ENCODE data around the gene MECP2.
"Not testable (repeated sequence)": the region's sequence is repeated elsewhere in the genome, so short reads cannot be mapped to it uniquely, and the experiment has no call there.

The MECP2 gene

DNA sequence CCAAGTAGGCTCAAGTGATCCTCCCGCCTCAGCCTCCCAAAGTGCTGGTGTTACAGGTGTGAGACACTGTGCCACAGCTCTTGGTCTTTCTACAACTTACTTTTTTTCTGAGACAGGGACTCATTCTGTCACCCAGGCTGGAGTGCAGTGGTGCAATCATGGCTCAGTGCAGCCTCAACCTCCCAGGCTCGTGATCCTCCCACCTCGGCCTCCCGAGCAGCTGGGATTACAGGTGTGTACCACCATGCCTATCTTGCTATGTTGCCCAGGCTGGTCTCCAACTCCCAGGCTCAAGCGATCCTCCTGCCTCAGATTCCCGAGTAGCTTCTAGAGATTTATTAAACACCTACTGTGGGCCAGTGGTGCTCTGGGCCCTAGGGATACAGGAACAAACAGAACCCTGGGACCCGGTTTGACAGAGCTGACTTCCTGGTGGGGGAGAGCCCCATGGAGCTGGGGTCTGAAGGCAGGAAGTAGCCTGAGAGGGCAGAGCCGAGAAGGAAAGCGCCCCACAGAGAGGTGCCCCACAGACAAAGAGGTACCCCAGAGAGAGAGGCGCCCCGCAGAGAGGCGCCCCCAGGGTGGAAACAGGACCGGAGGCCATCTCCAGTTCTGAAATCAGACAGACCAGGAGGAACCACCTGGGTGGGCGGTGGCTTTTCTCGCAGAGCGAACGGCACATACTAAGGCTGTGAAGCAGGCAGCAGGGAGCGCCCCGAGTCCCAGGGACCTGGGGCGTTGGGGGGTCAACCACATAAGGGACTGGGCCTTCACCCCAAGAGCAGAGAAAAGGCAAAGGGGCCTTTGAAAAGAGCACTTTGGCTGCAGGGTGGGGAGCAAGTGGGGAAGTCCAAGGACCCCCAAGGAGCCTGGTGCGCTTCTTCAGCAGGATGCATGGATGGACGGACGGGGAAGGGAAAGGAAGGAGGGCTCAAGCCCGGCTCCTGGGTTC, 82.8 kb downstream of the MECP2 start:
- no peak for DNase-seq

DNA sequence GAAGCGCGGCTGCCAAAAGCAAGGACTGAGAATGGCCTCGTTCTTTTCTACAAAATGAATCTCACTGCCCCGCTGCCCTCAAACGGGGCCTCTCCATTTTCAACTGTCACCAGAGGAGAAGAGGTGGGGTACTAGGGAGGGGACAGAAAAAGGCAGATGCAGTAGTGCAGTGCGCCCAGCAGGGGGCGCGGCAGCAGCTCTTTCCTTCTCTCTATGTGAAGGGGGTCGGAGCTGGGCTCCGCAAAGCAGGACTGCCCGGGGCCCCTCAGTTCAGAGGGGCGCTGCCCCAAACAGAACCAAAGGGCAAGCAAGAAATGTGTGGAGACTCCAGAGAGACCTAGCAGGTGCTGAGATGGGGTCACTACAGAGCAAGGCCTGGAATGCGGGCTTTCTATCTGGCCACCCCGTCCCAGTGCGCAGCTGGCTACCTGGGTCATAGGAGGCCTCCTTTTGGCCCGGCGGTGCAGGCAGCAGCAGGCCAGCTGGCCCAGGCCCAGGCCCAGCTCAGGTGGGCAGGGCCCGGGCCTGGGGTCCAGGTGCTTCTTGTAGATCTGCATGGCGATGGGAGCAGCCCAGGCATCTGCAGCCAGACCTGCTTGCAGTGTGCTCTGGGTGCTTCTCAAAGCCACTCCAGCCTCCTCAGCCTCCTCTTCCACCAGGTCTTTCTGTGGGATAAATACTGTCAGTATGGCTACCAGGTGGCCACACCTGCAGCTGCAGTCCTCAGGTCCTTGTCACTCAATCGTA, 83.7 kb downstream of the MECP2 start:
- no peak for DNase-seq

DNA sequence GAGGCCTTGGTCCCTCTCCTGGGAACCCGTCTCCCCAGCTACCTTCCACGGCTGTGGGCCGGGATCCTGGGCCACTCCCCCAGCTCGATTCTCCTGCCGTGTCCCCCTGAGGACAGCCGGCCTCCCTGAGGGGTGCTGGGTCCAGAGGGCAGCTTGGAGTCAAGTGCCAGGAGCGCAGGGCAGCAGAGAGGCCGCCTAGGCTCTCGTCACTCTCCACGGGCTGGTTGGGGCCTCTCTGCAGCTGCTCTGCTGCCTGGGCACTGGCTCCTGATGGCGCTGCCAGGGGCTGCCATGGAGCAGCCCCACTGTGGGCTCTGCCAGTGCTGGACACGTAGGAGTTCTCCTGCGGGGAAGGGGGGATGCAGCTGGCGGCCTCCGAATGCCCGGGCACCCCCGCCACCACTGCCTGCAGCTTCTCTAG, 84.5 kb downstream of the MECP2 start:
- DNase-seq, result no peak

DNA sequence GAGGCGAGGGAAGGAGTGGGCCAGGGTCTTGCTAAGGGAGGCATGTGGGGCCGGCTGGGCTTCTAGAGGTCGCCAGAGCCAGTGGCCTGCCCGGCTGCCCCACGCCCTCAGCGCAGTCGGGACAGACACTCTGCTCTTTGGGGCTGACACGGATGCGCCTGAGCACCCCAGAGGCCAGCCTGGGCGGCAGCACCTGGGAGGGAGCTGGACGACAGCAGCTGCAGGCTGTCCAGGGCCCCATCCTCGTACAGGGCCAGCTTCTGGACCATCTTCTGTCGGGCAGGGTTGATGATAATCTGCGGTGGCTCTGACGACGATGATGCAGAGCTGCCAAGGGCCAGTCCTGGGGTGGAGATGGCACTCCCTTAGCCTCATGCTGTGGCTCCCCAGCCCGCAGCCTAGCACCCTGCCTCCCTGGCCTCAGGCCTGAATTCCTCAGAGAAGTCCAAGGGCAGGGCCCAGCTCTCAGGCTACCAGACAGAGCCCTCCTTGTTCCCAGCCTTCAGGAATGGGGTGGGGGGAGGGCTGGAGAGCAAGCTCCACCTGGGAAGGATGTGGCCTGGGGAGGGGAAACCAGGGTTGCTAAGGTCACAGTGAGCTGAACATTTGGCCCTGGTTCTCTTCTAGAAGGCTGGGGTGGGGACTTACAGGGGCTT, 85.1 kb downstream of the MECP2 start:
- no peak for DNase-seq

DNA sequence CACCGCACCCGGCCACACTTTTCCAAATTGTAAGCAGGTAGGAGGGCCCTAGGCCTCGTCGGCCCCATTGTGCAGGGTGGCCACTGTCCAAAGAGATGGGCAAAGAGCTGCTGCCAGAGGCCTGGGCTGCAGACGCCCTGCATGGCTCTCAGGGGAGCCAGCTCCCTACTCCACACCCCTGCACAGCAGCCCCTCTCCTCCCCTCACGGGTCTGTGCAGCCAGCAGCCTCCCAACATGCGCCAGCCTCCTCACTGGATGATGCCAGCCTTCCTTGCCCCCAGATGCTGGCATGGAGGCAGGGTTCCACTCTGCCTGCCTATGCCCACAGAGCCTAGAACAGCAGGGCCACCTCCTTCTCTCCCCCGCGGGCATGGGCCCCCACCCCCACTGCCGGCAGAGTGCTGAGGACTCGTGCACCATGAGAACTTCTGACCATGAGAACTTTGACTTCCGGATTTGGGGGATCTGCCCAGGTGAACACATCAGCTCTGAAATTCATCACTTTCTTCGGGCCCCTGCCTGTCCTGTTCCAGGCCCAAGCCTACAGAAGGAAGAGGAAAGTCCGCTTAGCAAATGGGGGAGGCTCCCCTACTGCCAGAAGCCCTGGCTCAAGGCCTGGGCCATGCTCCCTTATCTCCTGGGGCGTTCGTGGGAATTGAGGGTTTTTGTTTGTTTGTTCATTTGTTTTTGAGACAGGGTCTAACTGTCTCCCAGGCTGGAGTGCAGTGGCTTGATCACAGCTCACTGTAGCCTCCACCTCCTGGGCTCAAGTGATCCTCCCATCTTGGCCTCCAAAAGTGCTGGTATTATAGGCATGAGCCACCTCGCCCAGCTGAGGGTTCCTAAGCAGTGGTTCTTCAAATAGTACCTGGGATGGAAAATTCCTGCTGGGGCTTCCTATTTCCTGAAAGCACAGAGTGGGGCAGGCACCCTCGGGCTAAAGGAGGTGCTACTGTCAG, 85.9 kb downstream of the MECP2 start:
- DNase-seq, result no peak

DNA sequence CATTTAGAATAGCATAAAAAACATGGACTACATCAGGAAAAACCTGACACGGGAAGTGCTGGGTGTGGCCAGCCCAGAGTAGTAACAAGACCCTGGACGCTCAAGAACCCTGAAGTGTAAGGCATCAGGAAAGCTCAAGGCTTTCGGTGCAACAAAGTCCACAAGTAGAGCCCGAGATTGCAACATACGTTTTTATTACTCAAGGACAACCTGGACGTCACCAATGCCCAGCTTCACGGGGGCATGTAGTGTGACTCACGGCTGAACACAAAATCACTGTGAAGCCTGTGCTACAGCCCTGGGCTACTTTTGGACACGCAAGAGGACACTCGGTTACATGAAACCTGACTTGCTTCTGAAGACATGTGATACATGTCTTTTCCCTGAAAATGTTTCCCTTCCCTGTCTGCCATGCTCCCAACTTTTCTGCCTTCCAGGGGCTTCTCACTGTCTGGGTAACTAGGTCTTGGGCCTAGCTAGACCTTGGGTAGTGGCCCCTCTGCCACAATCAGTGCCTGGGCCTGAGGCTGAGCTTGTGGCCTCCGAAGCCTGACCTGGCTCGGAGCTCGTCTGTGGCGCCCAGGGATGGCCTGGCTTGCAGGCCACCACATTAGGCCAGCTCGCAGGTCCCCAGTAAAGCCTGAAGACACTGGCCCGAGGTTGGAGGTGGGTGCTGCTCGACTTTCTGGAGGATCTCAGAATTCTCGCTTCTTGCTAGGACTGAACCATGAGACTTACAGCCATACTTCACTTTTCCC, 87.0 kb downstream of the MECP2 start:
- no peak for DNase-seq

DNA sequence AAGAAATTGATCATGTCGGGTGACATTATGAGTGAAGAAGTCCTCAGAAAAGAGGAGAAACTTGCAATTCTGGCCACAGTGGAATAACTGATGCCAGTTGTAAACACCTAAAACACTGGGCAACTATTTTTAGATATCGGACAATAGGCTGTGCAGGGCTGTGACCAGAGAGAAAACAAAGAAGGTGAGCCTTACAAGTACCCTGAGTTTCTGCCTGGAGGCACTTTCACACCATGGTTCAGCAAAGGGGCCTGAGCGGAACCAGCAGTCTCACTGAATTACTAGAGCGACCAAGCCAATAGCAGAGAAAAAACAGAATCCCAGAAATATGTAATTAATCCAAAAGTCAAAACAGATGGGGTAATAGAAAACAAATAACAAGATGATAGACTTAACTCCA, 89.0 kb downstream of the MECP2 start:
- DNase-seq, result no peak

DNA sequence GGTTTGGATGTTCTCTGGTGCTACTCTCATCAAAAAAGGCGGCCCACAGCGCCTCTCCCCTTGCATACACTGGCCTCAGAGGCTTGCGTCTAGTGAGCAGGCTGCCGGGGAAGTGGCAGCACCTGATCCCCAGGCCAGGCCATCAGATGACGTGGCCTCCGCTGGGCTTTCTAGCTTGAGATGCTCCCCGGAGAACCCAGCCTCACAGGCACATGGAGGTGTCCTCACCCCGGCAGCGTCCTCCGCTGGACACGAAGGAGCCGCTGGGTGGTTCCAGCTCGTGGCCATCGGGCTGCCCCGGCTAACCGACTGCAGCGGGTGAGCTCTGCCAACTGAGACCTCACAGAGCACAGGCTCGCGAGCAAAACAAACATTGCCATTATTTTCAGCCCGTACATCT, 90.6 kb downstream of the MECP2 start:
- DNase-seq, result no peak

DNA sequence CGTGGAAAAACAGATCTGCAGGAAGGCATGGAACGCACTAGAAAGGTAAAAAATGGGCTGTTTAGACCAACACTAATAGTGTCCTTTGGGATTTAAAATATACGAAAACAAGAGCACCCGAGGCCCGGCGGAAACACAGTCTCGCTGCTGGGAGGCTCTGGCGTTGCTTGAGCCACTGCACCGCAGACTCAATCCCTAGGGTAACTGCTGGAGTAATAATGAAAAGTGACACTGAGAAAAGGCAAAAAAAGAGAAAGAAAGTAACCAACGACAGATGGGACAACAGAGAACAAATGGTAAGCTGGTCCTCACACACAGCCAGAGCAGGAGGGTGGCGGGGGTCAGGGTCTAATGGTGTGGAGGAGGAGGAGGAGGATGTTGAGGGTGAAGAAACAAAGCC, 93.2 kb downstream of the MECP2 start:
- DNase-seq, result peak; percentile 21

DNA sequence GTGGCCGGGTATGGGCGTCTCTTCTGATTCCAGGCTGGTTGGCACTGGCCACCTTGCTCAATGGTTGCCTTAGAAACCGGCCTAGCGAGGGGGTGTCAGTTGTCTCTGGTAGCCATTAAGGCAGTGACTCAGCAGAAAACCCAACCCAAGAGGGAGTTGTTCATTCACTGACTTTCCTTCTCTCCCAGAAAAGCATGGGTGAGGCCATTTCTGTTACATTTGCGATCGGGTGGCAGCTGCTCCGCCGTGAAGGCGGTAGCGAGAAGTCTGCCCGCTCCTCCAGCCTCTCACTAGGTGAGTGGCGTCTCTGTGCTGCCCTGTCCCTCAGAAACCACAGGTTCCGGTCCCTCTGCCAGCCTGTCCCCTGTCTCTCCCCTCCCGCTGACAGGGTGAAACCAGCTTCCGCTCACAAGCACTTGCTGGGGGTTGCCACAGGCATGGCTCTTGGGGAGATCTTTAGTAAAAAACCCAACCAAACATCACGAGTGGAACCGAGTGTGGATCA, 95.2 kb downstream of the MECP2 start:
- DNase-seq, result no peak

DNA sequence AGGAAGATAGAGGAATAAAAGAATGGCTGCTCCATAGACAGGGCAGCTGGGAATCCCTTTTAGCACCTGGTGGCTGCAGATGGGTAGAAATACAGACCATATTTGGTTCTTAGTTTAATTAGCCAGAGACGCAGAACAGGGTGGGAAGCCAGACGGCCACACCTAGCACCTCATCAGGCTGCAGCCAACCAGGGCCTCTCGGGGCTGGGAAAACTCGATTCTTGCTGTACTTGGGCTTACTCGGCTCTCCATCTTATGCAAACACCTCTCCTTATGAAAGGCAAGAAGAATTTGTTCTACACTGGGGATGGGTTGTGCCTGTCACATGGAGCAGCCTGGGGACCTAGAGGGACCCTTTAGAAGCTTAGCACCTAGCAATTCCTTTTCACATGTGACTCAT, 97.5 kb downstream of the MECP2 start:
- peak; percentile 54 for DNase-seq

- no peak for DNase-seq
Observed at GRCh38 chrX:153999359-154000037, 98.0 kb downstream of the MECP2 start.

GRCh38 chrX:153995504-153995903, 102.0 kb downstream of the MECP2 start:
- DNase-seq, result no peak

GRCh38 chrX:153994398-153994797, 103.1 kb downstream of the MECP2 start:
- not testable (repeated sequence) for DNase-seq

DNA sequence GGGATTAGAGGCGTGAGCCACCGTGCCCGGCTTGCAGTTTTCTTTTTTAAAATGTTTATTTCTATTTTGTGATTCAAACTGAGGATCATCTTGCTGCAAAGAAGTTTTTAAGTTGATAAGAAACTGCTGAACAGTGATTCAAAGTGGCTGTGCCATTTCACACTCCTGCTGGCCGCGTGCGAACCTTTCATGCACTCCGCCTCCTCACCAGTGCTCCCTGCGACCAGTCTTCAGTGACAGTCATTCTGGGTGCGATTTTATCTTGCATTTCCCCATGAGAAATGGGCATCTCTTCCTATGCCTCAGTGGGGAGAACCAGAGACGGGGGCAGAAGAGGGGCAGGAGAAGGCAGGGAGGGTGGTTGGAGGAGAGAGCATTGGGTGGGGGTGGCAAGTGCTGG, 103.5 kb downstream of the MECP2 start:
- no peak for DNase-seq

DNA sequence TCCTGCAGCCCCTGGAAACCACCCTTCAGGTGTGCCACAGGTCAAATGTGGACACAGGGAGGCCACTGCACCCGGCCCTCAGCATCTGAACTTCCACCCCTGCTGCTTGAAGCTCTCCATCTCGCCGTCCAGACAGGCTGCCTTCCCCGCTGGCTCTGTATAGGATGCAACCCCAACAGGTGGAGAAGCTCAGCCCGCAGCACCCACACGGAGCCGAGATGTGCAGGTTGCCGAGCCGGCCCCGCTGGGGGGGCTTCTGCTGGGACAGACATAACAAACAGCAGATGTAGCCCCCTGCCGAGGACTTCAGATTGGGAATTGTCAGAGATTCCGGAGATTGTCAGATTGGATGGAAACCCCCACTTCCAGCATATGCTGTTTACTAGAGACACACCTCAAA, 104.4 kb downstream of the MECP2 start:
- DNase-seq, result peak; percentile 77

DNA sequence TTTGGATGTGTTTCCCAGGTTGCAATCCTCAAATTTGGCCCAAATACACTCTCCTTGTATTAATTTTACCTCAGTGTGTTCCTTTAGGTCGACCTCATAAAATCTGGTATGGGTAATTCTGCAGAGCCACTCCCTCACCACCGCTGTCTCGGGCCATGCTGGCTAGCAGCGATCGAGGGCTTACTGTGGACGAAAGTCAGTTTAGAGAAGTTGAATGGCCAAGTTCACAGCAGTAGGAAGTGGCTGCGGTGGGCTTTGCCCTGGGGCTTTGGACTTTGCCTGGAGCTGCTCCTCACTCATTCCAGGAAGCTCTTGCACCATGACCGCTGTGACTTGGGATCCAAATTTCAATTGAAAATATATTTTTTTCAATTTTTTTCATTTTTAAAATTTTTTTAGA, 105.3 kb downstream of the MECP2 start:
- DNase-seq, result no peak

DNA sequence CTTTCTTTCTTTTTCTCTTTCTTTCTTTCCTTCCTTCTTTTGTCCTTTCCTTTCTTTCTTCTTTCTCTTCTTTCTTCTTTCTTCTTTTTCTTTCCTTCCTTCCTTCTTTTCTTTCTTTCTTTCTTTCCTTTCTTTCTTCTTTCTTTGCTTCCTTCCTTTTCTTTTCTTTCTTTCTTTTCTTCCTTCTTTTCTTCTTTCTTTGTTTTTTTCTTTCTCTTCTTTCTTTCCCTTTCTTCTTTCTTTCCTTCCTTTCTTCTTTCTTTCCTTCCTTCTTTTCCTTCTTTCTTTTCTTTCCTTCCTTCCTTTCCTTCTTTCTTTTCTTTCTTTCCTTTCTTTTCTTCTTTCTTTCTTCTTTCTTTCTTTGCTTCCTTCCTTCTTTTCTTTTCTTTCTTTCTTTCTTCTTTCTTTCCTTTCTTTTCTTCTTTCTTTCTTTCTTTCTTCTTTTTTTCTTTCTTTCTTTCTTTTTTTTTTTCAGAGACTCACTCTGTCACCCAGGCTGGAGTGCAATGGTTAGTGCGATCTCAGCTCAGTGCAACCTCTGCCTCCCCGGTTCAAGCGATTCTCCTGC, 106.4 kb downstream of the MECP2 start:
- DNase-seq, result no peak

DNA sequence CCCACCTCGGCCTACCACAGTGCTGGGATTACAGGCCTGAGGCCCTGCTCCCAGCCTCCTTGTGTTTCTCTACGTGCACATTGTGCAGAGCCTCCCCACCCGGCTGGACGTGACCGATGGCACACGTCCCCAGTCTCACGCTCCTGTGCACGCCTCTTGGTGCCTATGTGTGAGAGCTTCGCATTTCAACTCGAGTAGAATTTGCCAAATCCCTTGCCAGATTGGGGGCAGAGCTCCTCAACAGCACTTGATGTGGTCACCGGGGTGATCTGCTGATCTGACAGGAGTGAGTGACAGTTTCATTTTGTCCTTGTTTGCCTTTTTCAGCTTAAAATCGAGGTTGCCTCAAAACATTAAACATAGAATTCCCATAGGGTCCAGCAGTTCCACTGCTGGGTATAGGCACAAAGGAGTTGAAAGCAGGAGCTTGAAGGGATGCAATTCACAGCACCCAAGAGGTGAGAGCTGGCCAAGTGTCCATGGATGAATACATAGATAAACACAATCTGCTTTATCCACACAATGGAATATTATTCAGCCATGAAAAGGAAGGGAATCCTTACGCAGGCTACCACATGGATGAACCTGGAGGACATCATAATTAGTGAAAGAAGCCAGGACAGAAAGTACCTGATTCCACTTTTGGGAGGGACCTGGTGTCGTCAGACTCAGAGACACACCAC, 107.4 kb downstream of the MECP2 start:
- no peak for DNase-seq

DNA sequence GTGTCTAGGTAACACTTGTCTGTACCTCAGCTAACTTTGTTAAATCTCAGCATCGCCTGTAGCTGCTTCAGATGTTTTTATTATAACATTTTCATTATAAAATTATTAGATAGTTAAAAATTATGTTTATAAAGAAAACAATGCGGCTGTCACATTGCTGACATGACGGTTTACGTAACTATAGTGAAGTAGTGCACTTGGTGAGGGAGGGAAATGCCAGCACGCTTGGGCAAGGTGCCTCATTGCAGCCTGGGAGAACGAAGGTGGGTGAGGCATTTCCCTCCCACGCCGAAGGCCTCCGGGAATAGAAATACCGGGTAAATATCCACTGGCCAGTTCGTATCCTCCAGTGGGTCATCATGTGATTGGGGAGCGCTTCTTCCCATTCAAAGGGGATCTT, 109.0 kb downstream of the MECP2 start:
- no peak for DNase-seq
